Measurements from ENCODE around the gene COL18A1.

Gene COL18A1

DNA sequence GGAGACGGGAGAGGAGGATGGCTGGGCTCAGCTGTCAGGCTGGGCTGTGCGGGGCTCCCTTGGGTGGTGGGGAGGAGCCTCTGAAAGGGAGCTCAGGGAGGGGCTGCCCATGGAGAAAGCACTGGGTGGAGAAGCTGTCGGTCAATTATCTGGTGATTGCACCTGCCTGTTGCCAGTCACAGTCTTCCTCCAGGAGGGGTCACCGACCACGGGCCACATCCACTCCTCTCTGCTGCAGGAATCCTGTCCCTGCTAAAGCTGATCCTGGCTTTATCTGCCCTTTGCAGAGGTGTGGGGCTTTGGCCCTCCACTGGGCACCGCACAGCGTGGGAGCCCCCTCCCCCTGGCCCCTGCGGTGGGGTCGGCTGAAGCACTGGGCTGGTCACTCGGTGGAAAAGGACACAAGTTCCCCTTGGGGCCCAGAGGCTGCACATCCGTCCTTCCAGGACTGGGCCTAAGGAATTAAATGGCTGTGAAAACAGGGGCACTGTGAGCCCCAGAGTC, 21.8 kb upstream of the COL18A1 start:
- ChIA-PET POLR2A (no interaction called here), CTCF (no interaction called here)
- TF ChIP-seq, protein P1, sequence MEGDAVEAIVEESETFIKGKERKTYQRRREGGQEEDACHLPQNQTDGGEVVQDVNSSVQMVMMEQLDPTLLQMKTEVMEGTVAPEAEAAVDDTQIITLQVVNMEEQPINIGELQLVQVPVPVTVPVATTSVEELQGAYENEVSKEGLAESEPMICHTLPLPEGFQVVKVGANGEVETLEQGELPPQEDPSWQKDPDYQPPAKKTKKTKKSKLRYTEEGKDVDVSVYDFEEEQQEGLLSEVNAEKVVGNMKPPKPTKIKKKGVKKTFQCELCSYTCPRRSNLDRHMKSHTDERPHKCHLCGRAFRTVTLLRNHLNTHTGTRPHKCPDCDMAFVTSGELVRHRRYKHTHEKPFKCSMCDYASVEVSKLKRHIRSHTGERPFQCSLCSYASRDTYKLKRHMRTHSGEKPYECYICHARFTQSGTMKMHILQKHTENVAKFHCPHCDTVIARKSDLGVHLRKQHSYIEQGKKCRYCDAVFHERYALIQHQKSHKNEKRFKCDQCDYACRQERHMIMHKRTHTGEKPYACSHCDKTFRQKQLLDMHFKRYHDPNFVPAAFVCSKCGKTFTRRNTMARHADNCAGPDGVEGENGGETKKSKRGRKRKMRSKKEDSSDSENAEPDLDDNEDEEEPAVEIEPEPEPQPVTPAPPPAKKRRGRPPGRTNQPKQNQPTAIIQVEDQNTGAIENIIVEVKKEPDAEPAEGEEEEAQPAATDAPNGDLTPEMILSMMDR (IDR thresholded peaks at IDR 0.05; ENCODE audit: control extremely low read depth, extremely low read depth, low read depth, missing control alignments): no peak
- DNase-seq (ENCODE audit: extremely low spot score): no peak

DNA sequence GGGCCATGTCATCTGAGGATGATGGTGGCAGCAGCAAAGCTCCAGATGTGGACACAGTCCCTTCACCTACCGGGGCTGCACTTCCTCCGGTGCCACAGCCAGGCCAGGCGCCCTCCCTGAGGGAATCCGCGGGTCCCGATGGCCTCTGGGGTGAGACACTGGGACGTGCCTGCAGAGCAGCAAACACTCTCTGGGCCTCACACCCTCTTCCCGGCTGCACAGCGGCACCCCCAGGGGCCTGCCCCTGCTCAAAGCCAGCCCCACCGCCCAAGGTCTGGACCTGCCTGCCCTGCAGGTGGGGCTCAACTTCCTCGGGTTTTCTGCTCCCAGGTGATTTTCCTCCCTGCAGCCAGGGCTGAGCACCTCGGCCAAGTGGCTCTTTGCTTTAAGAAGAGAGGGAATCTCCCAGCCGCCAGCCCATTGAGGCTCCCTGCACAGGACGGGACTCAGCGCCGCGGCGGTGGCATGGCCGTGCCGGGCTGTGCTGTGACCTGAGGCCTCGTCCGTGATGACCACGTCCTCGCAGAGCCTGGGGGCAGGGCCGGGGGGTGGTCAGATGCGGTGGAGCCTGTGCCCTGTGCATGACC, 21.3 kb upstream of the COL18A1 start:
- TF ChIP-seq, protein P1 (IDR thresholded peaks at IDR 0.05; ENCODE audit: control extremely low read depth, extremely low read depth, low read depth, missing control alignments): no peak
- DNase-seq (ENCODE audit: extremely low spot score): no peak
- ChIA-PET POLR2A (no interaction called here), CTCF (no interaction called here)

DNA sequence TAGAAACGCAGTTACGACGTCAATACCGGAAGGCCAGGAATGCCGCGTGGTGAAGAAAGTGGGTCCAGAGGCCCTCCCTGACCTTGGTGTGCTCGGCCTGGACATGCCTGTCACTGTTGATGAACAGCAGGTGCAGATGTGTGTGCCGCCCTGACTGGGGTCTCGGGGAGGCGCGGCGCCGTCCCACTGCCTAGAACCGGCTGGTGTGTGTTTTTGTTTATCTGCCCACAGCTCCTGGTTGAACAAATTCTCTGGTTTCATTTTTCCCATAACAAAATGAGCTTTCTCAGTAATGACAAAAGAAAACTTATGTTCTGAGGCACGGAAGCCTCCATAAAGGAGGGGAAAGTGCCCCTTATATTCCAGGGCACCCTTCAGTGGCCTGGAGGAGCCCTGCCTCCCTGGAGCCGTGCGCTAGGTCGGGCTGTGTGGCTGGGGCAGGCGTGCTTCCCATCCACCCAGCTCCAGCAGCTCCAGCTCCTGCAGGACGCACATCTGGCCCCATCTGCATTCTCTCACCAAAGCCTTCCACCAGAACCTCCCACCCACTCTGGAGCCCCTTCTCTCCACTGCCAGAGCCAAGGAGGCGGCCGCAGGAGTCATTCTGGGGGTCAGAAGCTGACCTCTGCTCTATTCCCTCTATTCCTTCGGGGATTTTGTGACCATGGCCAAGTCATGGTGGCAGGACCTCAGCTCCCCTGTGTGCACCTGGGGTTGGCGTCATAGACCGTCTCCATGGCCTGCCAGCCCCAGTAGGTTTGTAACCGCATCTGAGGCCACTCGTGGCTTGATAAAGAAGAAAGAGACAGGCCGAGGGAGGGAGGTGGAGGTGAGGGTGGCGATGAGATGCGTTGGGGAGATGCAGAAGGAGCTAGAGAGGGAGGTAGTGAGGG, 20.1 kb upstream of the COL18A1 start:
- CTCF ChIA-PET: no interaction called here
- POLR2A ChIA-PET: no interaction called here
- DNase-seq (ENCODE audit: extremely low spot score): no peak
- TF ChIP-seq, protein P1 (IDR thresholded peaks at IDR 0.05; ENCODE audit: control extremely low read depth, extremely low read depth, low read depth, missing control alignments): no peak

DNA sequence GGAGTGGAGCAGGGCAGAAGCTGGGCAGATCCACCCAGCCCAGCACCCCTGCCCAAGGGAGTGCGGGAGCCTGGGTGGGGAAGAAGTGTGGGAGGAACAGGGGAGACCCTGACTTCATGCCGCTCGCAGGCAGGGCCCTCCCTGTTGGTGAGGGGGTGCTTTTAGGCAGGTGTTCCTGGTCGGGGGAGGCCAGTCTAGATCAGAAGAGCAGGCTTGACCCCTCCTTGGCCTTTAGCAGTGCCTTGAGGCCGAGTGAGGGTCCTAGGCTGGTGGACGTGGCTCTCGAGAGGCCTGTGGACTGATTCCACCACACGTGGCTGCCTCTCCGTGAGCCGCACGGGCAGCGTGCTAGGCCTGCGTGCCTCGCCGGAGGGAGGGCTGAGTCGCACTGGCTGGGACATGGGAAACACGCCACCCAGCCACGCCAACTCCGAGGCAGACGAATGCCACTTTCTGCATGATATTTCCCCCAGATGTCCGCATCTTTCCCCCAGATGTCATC, 19.4 kb upstream of the COL18A1 start:
- TF ChIP-seq, protein P1 (IDR thresholded peaks at IDR 0.05; ENCODE audit: control extremely low read depth, extremely low read depth, low read depth, missing control alignments): no peak
- CTCF ChIA-PET: no interaction called here
- POLR2A ChIA-PET: no interaction called here
- DNase-seq (ENCODE audit: extremely low spot score): no peak

DNA sequence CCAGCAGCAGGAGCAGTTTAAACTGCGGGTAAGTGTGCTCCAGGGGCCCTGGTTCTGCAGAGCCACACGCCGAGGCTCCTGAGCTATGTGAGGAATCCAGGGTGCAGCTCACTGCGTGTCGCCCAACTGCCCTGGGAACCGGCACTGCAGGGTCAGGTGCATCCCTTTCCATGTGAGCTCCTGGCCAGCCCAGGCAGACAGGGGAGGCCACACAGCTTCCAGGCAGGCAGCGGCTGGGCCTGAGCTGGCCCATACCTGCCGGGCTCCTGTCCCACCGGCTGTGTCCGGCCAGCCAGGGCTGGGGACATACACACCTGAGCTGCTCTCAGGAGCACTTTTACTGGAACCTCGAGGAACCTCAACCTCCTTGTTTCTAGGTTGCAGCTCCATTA, 18.6 kb upstream of the COL18A1 start:
- ChIA-PET POLR2A (no interaction called here), CTCF (no interaction called here)
- DNase-seq (ENCODE audit: extremely low spot score): no peak
- TF ChIP-seq, protein P1 (IDR thresholded peaks at IDR 0.05; ENCODE audit: control extremely low read depth, extremely low read depth, low read depth, missing control alignments): no peak

DNA sequence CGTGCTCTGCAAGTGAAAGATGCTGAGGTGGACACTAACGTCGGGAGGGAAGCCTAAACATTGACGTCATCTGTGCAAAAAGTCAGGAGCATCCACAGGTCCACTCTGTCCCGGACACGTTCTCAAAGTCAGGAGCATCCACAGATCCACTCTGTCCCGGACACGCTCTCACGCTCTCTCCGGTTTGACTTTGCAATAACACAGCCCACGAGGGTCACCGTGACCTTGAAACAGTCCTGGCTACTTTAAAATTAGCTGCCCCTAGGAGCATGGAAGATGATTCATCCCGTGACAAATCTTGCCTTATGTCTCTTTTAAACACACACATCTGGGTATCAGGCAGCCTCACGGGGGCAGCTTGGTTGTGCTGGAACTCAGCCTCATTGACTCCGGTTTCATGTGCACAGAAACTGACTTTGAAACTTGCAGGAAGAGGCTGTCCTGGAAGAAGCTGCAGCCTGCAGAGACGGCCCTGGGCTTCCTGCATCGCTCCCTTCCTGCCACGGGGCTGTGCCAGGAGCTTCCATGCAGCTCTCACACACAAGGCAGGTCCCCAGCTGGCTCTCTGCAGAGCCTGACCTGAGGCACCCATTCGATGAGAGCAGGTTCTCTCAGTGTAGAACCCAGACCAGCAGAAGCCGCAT, 18.1 kb upstream of the COL18A1 start:
- CTCF ChIA-PET: no interaction called here
- POLR2A ChIA-PET: no interaction called here
- TF ChIP-seq, protein P1 (IDR thresholded peaks at IDR 0.05; ENCODE audit: control extremely low read depth, extremely low read depth, low read depth, missing control alignments): no peak
- no peak for DNase-seq (ENCODE audit: extremely low spot score)

Measured in GM10248 (cell line).